Peyer's patch (tissue), 4 donors: ENCODE measurements around the gene ICA1. TPM values are rescaled to one million over a fixed set of nuclear protein-coding genes. Genes with fewer than 3 reads are reported as not detected.

Experiments
- DNase-seq, 3 donors: peaks; one replicate each; pipeline ENCODE4 v3.0.0-alpha.2; 2017 to 2019
- H3K27ac ChIP-seq, 4 donors: fragments of 200-600 bp; sonication (generic); one replicate each; pipeline ENCODE4 v1.5.1; 2016 to 2019
- H3K27me3 ChIP-seq, 2 donors: fragments of 200-600 bp; sonication (generic); one replicate each; pipeline ENCODE4 v1.5.1; 2019
- H3K36me3 ChIP-seq, 3 donors: fragments of 200-600 bp; sonication (generic); one replicate each; pipeline ENCODE4 v1.5.1; 2016 to 2019
- H3K4me1 ChIP-seq, 4 donors: fragments of 200-600 bp; sonication (generic); one replicate each; pipeline ENCODE4 v1.5.1; 2016 to 2019
- H3K4me3 ChIP-seq, 4 donors: fragments of 200-600 bp; sonication (generic); 1 replicate in 3 of 4; 2 replicates in 1 of 4; pipeline ENCODE4 v1.5.1; 2016 to 2019; ENCODE audit warnings: mild to moderate bottlenecking in 1 of 4
- H3K9me3 ChIP-seq, 4 donors: fragments of 200-600 bp; sonication (generic); one replicate each; pipeline ENCODE4 v1.5.1; 2016 to 2019; ENCODE audit warnings: mild to moderate bottlenecking in 1 of 4
- CTCF ChIP-seq, 6 experiments: fragments of 450-650 bp in 4 of 6; fragments of 200-600 bp in 2 of 6; sonication (generic) in 1 of 6; IDR thresholded peaks; one replicate each; pipeline ENCODE4 v1.5.1; 2017 to 2019; ENCODE audit warnings: antibody characterized with exemption in 6 of 6, mild to moderate bottlenecking in 3 of 6, moderate library complexity in 1 of 6
- POLR2A ChIP-seq, 2 donors: fragments of 450-650 bp; IDR thresholded peaks; one replicate each; pipeline ENCODE4 v1.5.1; 2017; ENCODE audit warnings: antibody characterized with exemption in 2 of 2, mild to moderate bottlenecking in 2 of 2, moderate library complexity in 2 of 2
- total RNA-seq, 4 donors: library from RNA; depleted of rRNA; stranded (reverse); fragments of >200 nt; gene quantifications; one replicate each; pipeline ENCODE4 v1.1.0, GENCODE V29; 2016

Gene ICA1
- total RNA-seq, 4 donors from 2014 or later = 37.0 to 79.9 (median 52.4) TPM

GRCh38 chr7:8085420-8085819 is 176.5 kb downstream of the ICA1 start:
- H3K4me3 ChIP-seq = no peak overlapping the region
- no peak for TF ChIP-seq POLR2A (IDR thresholded peaks at IDR 0.05)
- TF ChIP-seq CTCF (IDR thresholded peaks at IDR 0.05) = no peak
- no peaks in the 10 kb centered on the region for H3K9me3 ChIP-seq

GRCh38 chr7:8084836-8085235 is 177.1 kb downstream of the ICA1 start:
- H3K27me3 ChIP-seq = no peaks in the 10 kb centered on the region
- TF ChIP-seq POLR2A (IDR thresholded peaks at IDR 0.05) = no peak
- no peak for TF ChIP-seq CTCF (IDR thresholded peaks at IDR 0.05)
- no peak overlapping the region for H3K27ac ChIP-seq
- H3K4me3 ChIP-seq = no peak overlapping the region
- H3K36me3 ChIP-seq = peaks cover 0 to 10% (median 0%) of the 10 kb centered on the region in 3 donors
- no peak for DNase-seq
- no peaks in the 10 kb centered on the region for H3K9me3 ChIP-seq
- no peaks in the 10 kb centered on the region for H3K4me1 ChIP-seq

More at GRCh38 chr7:8085420-8085819, 176.5 kb downstream of the ICA1 start:
- Histone ChIP-seq H3K27ac (no peak overlapping the region), H3K27me3 (no peaks in the 10 kb centered on the region), H3K36me3 (peaks cover 0 to 10% (median 0%) of the 10 kb centered on the region in 3 donors), H3K4me1 (no peaks in the 10 kb centered on the region)
- DNase-seq = no peak

GRCh38 chr7:8082762-8083161 is 179.2 kb downstream of the ICA1 start:
- Histone ChIP-seq H3K4me3 (no peak overlapping the region), H3K27me3 (no peaks in the 10 kb centered on the region), H3K36me3 (peaks cover 0 to 10% (median 0%) of the 10 kb centered on the region in 3 donors), H3K4me1 (no peaks in the 10 kb centered on the region), H3K27ac (no peak overlapping the region), H3K9me3 (no peaks in the 10 kb centered on the region)
- no peak for TF ChIP-seq POLR2A (IDR thresholded peaks at IDR 0.05)
- TF ChIP-seq CTCF (IDR thresholded peaks at IDR 0.05) = no peak
- no peak for DNase-seq

- no peak for DNase-seq
- Histone ChIP-seq H3K27ac (no peak overlapping the region), H3K4me3 (no peak overlapping the region), H3K9me3 (no peaks in the 10 kb centered on the region), H3K4me1 (no peaks in the 10 kb centered on the region), H3K36me3 (no peaks in the 10 kb centered on the region), H3K27me3 (no peaks in the 10 kb centered on the region)
- TF ChIP-seq POLR2A (IDR thresholded peaks at IDR 0.05) (no peak), CTCF (IDR thresholded peaks at IDR 0.05) (no peak)
Measured at GRCh38 chr7:8078418-8078817, 183.5 kb downstream of the ICA1 start.

DNA sequence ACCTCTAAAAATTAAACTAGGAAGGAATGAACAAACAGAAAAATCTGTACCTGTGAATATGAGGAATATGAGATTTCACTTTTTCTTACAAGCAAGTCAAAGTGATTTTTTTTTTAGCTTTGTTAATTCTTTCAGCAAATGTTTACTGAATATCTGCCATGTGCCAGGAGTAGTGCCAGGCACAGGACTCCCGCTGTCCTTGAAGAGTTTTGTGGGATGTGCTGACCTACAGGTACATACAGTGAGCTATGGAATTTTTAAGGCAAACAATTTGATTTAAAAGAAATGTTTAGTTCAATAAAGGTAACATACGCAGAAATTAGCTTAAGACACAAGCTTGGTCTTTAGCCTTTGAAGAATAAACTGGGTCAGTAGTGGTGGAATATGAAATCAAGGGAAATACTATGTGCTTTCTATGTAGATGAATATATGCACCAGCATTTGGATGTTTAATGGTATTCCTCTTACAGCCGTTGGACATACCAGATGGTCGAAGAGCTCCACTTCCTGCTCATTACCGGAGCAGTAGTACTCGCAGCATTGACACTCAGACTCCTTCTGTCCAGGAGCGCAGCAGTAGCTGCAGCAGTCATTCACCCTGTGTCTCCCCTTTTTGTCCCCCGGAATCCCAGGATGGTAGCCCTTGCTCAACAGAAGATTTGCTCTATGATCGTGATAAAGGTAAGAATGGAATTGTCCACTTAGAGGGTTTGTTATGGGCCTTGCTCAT is 191.4 kb downstream of the ICA1 start:
- DNase-seq = no peak
- no peak overlapping the region for H3K4me3 ChIP-seq

More for the DNA sequence above, 191.4 kb downstream of the ICA1 start:
- H3K27ac ChIP-seq = no peak overlapping the region
- no peaks in the 10 kb centered on the region for H3K9me3 ChIP-seq
- H3K36me3 ChIP-seq = no peaks in the 10 kb centered on the region
- no peaks in the 10 kb centered on the region for H3K27me3 ChIP-seq
- no peaks in the 10 kb centered on the region for H3K4me1 ChIP-seq
- no peak for TF ChIP-seq POLR2A (IDR thresholded peaks at IDR 0.05)
- no peak for TF ChIP-seq CTCF (IDR thresholded peaks at IDR 0.05)
